Smooth muscle cell (in vitro differentiated cells): ENCODE measurements around the gene HDDC3. TPM values are rescaled to one million over a fixed set of nuclear protein-coding genes. Genes with fewer than 3 reads are reported as not detected.
A peak's percentile ranks its signal among the peaks of the same experiment; 100 is the strongest.

Experiments
- DNase-seq: peaks from one replicate; lab custom pipeline; 2025; ENCODE audit not compliant: unreplicated experiment; lab: John Stamatoyannopoulos, UW
- H2AFZ ChIP-seq: fragments of 200-600 bp; sonication (generic); 2 replicates; pipeline ENCODE4 v1.6.0; 2016; ENCODE audit warnings: antibody characterized with exemption, low read depth, mild to moderate bottlenecking
- H3F3A ChIP-seq: fragments of 200-600 bp; sonication (generic); 2 replicates; pipeline ENCODE4 v1.6.0; 2017; ENCODE audit warnings: antibody characterized with exemption, low read depth
- H3K27ac ChIP-seq: fragments of 200-600 bp; sonication (generic); 2 replicates; pipeline ENCODE4 v1.5.1; 2016; ENCODE audit warnings: low read depth, mild to moderate bottlenecking
- H3K27me3 ChIP-seq: fragments of 200-600 bp; sonication (generic); 2 replicates; pipeline ENCODE4 v1.6.1; 2016; ENCODE audit warnings: low read depth, mild to moderate bottlenecking
- H3K36me3 ChIP-seq: fragments of 200-600 bp; sonication (generic); 2 replicates; pipeline ENCODE4 v1.5.1; 2016; ENCODE audit warnings: low read depth
- H3K4me1 ChIP-seq: fragments of 200-600 bp; sonication (generic); 2 replicates; pipeline ENCODE4 v1.5.1; 2016; ENCODE audit warnings: low read depth
- H3K4me2 ChIP-seq: fragments of 200-600 bp; sonication (generic); 2 replicates; pipeline ENCODE4 v1.6.0; 2016; ENCODE audit warnings: mild to moderate bottlenecking
- H3K4me3 ChIP-seq: fragments of 200-600 bp; sonication (generic); 2 replicates; pipeline ENCODE4 v1.5.1; 2016; ENCODE audit warnings: mild to moderate bottlenecking
- H3K79me2 ChIP-seq: fragments of 200-600 bp; sonication (generic); 2 replicates; pipeline ENCODE4 v1.6.0; 2016; ENCODE audit warnings: low read depth, mild to moderate bottlenecking
- H3K9ac ChIP-seq: fragments of 200-600 bp; sonication (generic); 2 replicates; pipeline ENCODE4 v1.6.0; 2016; ENCODE audit warnings: low read depth
- H3K9me3 ChIP-seq: fragments of 200-600 bp; sonication (generic); replicated peaks from 2 replicates; pipeline ENCODE4 v1.5.1; 2016; ENCODE audit warnings: low read depth
- H4K20me1 ChIP-seq: fragments of 200-600 bp; sonication (generic); 2 replicates; pipeline ENCODE4 v1.6.0; 2016; ENCODE audit warnings: low read depth
- CTCF ChIP-seq: fragments of 200-600 bp; sonication (generic); IDR thresholded peaks from 2 replicates; pipeline ENCODE4 v1.5.1; 2017; ENCODE audit warnings: borderline replicate concordance, mild to moderate bottlenecking, antibody characterized with exemption; ENCODE audit not compliant: insufficient read depth, poor library complexity, severe bottlenecking
- WGBS: methylation state at CpG from one replicate; pipeline ENCODE4 v1.1.7; 2016; ENCODE audit warnings: low lambda C conversion rate; 5-methylcytosine and 5-hydroxymethylcytosine counted together
- polyA plus RNA-seq: library from polyadenylated mRNA; unstranded; fragments of >200 nt; fragmentation: Nextera tagmentation; extraction: Ambion mirVana; gene quantifications from 2 replicates; pipeline ENCODE4 v1.2.1, GENCODE V29; 2016
- total RNA-seq: library from RNA; depleted of rRNA; stranded (reverse); fragments of >200 nt; gene quantifications from 2 replicates; pipeline ENCODE4 v1.2.3, GENCODE V29; 2014

Gene HDDC3
- total and polyA plus RNA-seq, 2 experiments from 2014 or later = 16.0 to 16.3 TPM

- Histone ChIP-seq H3K9me3 (no peaks in the 10 kb centered on the region), H3K79me2 (peaks cover 5% of the 10 kb centered on the region), H4K20me1 (peaks cover 5% of the 10 kb centered on the region), H3K36me3 (peaks cover 5% of the 10 kb centered on the region), H3K9ac (no peak overlapping the region), H3K27ac (no peak overlapping the region), H3F3A (no peaks in the 10 kb centered on the region), H3K4me1 (peaks cover 5% of the 10 kb centered on the region), H2AFZ (no peak overlapping the region), H3K4me2 (no peak overlapping the region), H3K27me3 (no peaks in the 10 kb centered on the region), H3K4me3 (no peak overlapping the region)
- WGBS = 100% methylated on average over 4 of the region's 4 CpGs
- no peak for DNase-seq
- no peak for TF ChIP-seq CTCF
These were observed 8.7 kb upstream of the HDDC3 start for GRCh38 chr15:90941038-90941437.

- peaks cover 5% of the 10 kb centered on the region for H3K36me3 ChIP-seq
- no peak for TF ChIP-seq CTCF
These were observed 7.4 kb upstream of the HDDC3 start for GRCh38 chr15:90939756-90940155.

GRCh38 chr15:90938261-90938660 lies 5.9 kb upstream of the HDDC3 start:
- no peak overlapping the region for H3K4me2 ChIP-seq
- peaks cover 5% of the 10 kb centered on the region for H4K20me1 ChIP-seq
- no peak overlapping the region for H3K27ac ChIP-seq
- H2AFZ ChIP-seq = no peak overlapping the region
- H3K79me2 ChIP-seq = peaks cover 12% of the 10 kb centered on the region
- peaks cover 6% of the 10 kb centered on the region for H3K4me1 ChIP-seq
- WGBS = 96% methylated on average over 5 of the region's 5 CpGs
- no peaks in the 10 kb centered on the region for H3F3A ChIP-seq
- no peak for DNase-seq
- TF ChIP-seq CTCF = no peak
- no peak overlapping the region for H3K4me3 ChIP-seq
- no peaks in the 10 kb centered on the region for H3K9me3 ChIP-seq
- H3K27me3 ChIP-seq = no peaks in the 10 kb centered on the region
- no peak overlapping the region for H3K9ac ChIP-seq
- peaks cover 5% of the 10 kb centered on the region for H3K36me3 ChIP-seq

More at GRCh38 chr15:90939756-90940155, 7.4 kb upstream of the HDDC3 start:
- H3K9ac ChIP-seq = no peak overlapping the region
- no peaks in the 10 kb centered on the region for H3K9me3 ChIP-seq
- no peak overlapping the region for H2AFZ ChIP-seq
- H3K27ac ChIP-seq = no peak overlapping the region
- peaks cover 5% of the 10 kb centered on the region for H4K20me1 ChIP-seq
- peaks cover 6% of the 10 kb centered on the region for H3K4me1 ChIP-seq
- H3K27me3 ChIP-seq = no peaks in the 10 kb centered on the region
- 80% methylated on average over 7 of the region's 7 CpGs for WGBS
- H3K79me2 ChIP-seq = peaks cover 12% of the 10 kb centered on the region
- H3K4me2 ChIP-seq = no peak overlapping the region
- no peaks in the 10 kb centered on the region for H3F3A ChIP-seq
- H3K4me3 ChIP-seq = no peak overlapping the region
- DNase-seq = no peak

- TF ChIP-seq CTCF = no peak
- H3K4me2 ChIP-seq = peak overlapping the region; percentile 97
- H3K79me2 ChIP-seq = peaks cover 12% of the 10 kb centered on the region
- DNase-seq = no peak
- H4K20me1 ChIP-seq = peaks cover 5% of the 10 kb centered on the region
- no peak overlapping the region for H2AFZ ChIP-seq
- H3F3A ChIP-seq = peaks cover under 1% of the 10 kb centered on the region
- no peak overlapping the region for H3K4me3 ChIP-seq
- H3K4me1 ChIP-seq = peaks cover 6% of the 10 kb centered on the region
- no peaks in the 10 kb centered on the region for H3K27me3 ChIP-seq
- no peak overlapping the region for H3K27ac ChIP-seq
- WGBS = 94% methylated on average over 1 of the region's 1 CpG
- H3K9ac ChIP-seq = no peak overlapping the region
- peaks cover 5% of the 10 kb centered on the region for H3K36me3 ChIP-seq
- H3K9me3 ChIP-seq = no peaks in the 10 kb centered on the region
These were observed 4.5 kb upstream of the HDDC3 start for GRCh38 chr15:90936823-90937222.
